ENCODE results near the gene PLCG2. TPM values are rescaled to one million over a fixed set of nuclear protein-coding genes. Genes with fewer than 3 reads are reported as not detected.

PLCG2 gene
- total RNA-seq, 1 experiment from 2014 or later, result 6.0 TPM

DNA sequence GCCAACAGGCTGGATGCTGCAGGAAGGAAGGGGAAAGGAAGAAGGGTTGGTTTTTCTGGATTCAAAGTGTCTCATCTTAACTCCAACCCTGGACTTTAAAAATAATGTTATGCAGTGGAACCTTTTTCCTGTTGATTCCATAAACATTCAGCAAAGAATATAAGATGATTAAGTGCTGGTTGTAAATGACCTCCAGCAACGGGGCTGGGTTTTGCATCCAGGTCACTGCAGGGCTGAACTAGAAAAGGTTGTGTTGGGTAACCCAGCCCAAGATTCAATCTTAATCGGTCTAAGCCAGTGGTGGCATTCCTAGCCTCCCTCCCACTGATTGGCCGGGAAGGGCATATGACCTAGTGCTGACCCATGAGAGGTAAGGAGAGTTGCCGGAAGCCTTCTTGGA is 34.2 kb upstream of the PLCG2 start:
- Histone ChIP-seq H3K4me2 (ENCODE audit: insufficient read depth, insufficient read length, low read length) (no peak overlapping the region), H2BK12ac (ENCODE audit: insufficient read length, low read depth, low read length) (no peak overlapping the region), H2BK5ac (ENCODE audit: insufficient read length, low read length) (no peak overlapping the region), H4K20me1 (ENCODE audit: control insufficient read depth, insufficient read depth, insufficient read length) (no peaks in the 10 kb centered on the region), H3K4ac (ENCODE audit: low read depth, low read length) (no peak overlapping the region), H3K9me3 (ENCODE audit: control insufficient read depth, low read depth, low read length) (no peaks in the 10 kb centered on the region), H3K27ac (ENCODE audit: insufficient read length, low read depth, low read length) (no peak overlapping the region), H2AFZ (ENCODE audit: low read length) (no peak overlapping the region), H3K79me1 (ENCODE audit: insufficient read depth, low read depth, low read length, poor library complexity, severe bottlenecking) (no peaks in the 10 kb centered on the region), H2AK5ac (ENCODE audit: insufficient read length, low read length) (no peak overlapping the region), H3K14ac (ENCODE audit: insufficient read depth, low read length) (no peak overlapping the region), H4K91ac (ENCODE audit: insufficient read length, low read depth, low read length) (no peak overlapping the region), H2BK15ac (ENCODE audit: low read depth, low read length) (no peak overlapping the region), H3K23me2 (ENCODE audit: insufficient read length, low read depth, low read length, poor library complexity, severe bottlenecking) (peaks cover 9% of the 10 kb centered on the region), H3T11ph (ENCODE audit: low read length) (no peak overlapping the region), H4K5ac (ENCODE audit: insufficient read length, low read depth, low read length) (no peak overlapping the region), H3K4me1 (ENCODE audit: insufficient read depth, low read length) (no peaks in the 10 kb centered on the region; the same call in 1 of the 2 replicates), H3K79me2 (ENCODE audit: insufficient read depth, low read length) (no peaks in the 10 kb centered on the region), H3K9ac (ENCODE audit: extremely low read depth, insufficient read length, low read length) (no peak overlapping the region), H4K8ac (replicated peaks; ENCODE audit: insufficient read length, low read depth, low read length) (no peak overlapping the region), H3K18ac (ENCODE audit: insufficient read length, low read depth, low read length) (no peak overlapping the region), H2BK20ac (ENCODE audit: low read depth, low read length, poor library complexity, severe bottlenecking) (no peak overlapping the region), H3K23ac (ENCODE audit: insufficient read length, low read depth, low read length) (no peak overlapping the region), H3K27me3 (ENCODE audit: insufficient read depth, low read length) (no peaks in the 10 kb centered on the region), H2BK120ac (ENCODE audit: low read depth, low read length, poor library complexity, severe bottlenecking) (no peak overlapping the region), H3K56ac (ENCODE audit: insufficient read length, low read depth, low read length) (no peak overlapping the region)
- TF ChIP-seq, protein P1, sequence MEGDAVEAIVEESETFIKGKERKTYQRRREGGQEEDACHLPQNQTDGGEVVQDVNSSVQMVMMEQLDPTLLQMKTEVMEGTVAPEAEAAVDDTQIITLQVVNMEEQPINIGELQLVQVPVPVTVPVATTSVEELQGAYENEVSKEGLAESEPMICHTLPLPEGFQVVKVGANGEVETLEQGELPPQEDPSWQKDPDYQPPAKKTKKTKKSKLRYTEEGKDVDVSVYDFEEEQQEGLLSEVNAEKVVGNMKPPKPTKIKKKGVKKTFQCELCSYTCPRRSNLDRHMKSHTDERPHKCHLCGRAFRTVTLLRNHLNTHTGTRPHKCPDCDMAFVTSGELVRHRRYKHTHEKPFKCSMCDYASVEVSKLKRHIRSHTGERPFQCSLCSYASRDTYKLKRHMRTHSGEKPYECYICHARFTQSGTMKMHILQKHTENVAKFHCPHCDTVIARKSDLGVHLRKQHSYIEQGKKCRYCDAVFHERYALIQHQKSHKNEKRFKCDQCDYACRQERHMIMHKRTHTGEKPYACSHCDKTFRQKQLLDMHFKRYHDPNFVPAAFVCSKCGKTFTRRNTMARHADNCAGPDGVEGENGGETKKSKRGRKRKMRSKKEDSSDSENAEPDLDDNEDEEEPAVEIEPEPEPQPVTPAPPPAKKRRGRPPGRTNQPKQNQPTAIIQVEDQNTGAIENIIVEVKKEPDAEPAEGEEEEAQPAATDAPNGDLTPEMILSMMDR (conservative IDR thresholded peaks at IDR 0.05), result no peak
- no peak for DNase-seq
- no peak overlapping the region for H3K27ac Mint-ChIP-seq
- WGBS (ENCODE audit: extremely low coverage, insufficient read length, low lambda C conversion rate), result no CpG with 5 or more reads among the region's 4 CpGs
- no peak overlapping the region for H3K4me3 Mint-ChIP-seq
- no peaks in the 10 kb centered on the region; a peak in 1 of 5 replicates for H3K9me3 Mint-ChIP-seq
- peaks cover 11 to 26% of the 10 kb centered on the region in 2 experiments for H3K4me1 Mint-ChIP-seq
- H3K36me3 Mint-ChIP-seq (ENCODE audit: insufficient read depth in 1 of 3, low read depth in 3 of 3), result no peaks in the 10 kb centered on the region
- peaks cover 27% of the 10 kb centered on the region for H3K27me3 Mint-ChIP-seq (ENCODE audit: low read depth)
